OCI-LY7 (cell line): ENCODE measurements around the gene EYA3.

Source experiments
- CTCF ChIP-seq: fragments of 200-600 bp; sonication (generic); conservative IDR thresholded peaks from 2 replicates; pipeline ENCODE4 v1.5.1; 2014; ENCODE audit warnings: mild to moderate bottlenecking, antibody characterized with exemption, low read length, moderate library complexity, mixed read lengths
- EZH2phosphoT487 ChIP-seq: fragments of 200-600 bp; sonication (generic); IDR thresholded peaks from 2 replicates; pipeline ENCODE4 v1.6.1; 2018; ENCODE audit warnings: low read depth, borderline replicate concordance, mild to moderate bottlenecking, mixed run types, antibody characterized with exemption, low read length, moderate library complexity, mixed read lengths

- TF ChIP-seq EZH2phosphoT487 = no peak
- TF ChIP-seq CTCF = no peak
Measured at GRCh38 chr1:27936370-27936769, 152.0 kb downstream of the EYA3 start.
